ENCODE data around the gene BOLA1.

DNA sequence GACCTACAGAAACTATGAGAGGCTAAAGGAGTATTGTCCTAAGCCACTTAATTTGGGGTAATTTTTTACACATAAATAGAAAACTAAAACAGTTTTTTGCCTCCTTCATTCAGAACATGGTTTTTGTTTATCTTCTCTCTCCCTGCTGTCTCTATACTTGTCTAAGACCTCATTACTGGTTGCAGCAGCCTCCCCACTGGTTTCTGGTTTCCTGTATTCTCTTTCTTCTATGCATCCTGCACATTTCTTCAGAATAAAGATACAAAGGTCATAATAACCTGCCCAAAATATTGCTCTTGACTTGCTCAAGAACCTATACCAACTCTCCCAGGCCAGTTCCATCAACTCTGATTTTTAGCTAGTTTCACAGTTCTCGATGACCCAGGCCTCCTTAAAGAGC is 19.8 kb upstream of the BOLA1 start:
- TF ChIP-seq, protein P1, sequence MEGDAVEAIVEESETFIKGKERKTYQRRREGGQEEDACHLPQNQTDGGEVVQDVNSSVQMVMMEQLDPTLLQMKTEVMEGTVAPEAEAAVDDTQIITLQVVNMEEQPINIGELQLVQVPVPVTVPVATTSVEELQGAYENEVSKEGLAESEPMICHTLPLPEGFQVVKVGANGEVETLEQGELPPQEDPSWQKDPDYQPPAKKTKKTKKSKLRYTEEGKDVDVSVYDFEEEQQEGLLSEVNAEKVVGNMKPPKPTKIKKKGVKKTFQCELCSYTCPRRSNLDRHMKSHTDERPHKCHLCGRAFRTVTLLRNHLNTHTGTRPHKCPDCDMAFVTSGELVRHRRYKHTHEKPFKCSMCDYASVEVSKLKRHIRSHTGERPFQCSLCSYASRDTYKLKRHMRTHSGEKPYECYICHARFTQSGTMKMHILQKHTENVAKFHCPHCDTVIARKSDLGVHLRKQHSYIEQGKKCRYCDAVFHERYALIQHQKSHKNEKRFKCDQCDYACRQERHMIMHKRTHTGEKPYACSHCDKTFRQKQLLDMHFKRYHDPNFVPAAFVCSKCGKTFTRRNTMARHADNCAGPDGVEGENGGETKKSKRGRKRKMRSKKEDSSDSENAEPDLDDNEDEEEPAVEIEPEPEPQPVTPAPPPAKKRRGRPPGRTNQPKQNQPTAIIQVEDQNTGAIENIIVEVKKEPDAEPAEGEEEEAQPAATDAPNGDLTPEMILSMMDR (IDR thresholded peaks at IDR 0.05; ENCODE audit: low read length), result no peak
- no peak for TF ChIP-seq EZH2 (optimal IDR thresholded peaks at IDR 0.05; ENCODE audit: low read depth, low read length)
- TF ChIP-seq EZH2phosphoT487 (IDR thresholded peaks at IDR 0.05; ENCODE audit: low read length), result no peak
